Measurements from ENCODE around the gene MORC3. TPM values are rescaled to one million over a fixed set of nuclear protein-coding genes. Genes with fewer than 3 reads are reported as not detected.

Gene MORC3
- total and polyA plus RNA-seq, 9 of the 15 experiments (the other 6 are each of a cell fraction or from before 2014, with no cell fraction given) = 12.7 to 53.7 (median 36.0) TPM

GRCh38 chr21:36319767-36320420, at the start of gene MORC3 (continued):
- no peak for TF ChIP-seq ZBTB5 (IDR thresholded peaks at IDR 0.05)
- TF ChIP-seq CREB3L1 (IDR thresholded peaks at IDR 0.05; ENCODE audit: borderline replicate concordance, low read depth) = peak; percentile 52; the same call in 1 of the 2 replicates
- TF ChIP-seq ARID1B (IDR thresholded peaks at IDR 0.05) = no peak
- TF ChIP-seq ZNF398 (CRISPR knock-in tag; IDR thresholded peaks at IDR 0.05) = no peak
- TF ChIP-seq PHB2 (IDR thresholded peaks at IDR 0.05; ENCODE audit: low read depth) = no peak
- TF ChIP-seq ZNF143 (CRISPR knock-in tag; IDR thresholded peaks at IDR 0.05) = no peak
- peak; percentile 98 for TF ChIP-seq TAF1 (IDR thresholded peaks at IDR 0.05; ENCODE audit: control insufficient read depth, extremely low read depth, insufficient read depth, low read length, severe bottlenecking)
- TF ChIP-seq BRD9 (IDR thresholded peaks at IDR 0.05; ENCODE audit: low read depth, partially characterized antibody) = no peak
- TF ChIP-seq ZNF316 (IDR thresholded peaks at IDR 0.05) = no peak
- TF ChIP-seq HDAC3 (IDR thresholded peaks at IDR 0.05; ENCODE audit: borderline replicate concordance, partially characterized antibody) = no peak
- TF ChIP-seq POLR2A (conservative IDR thresholded peaks at IDR 0.05) = peak; percentile 91
- no peak for TF ChIP-seq PURB (CRISPR knock-in tag; IDR thresholded peaks at IDR 0.05; ENCODE audit: low read depth)
- TF ChIP-seq ZNF511 (CRISPR knock-in tag; IDR thresholded peaks at IDR 0.05) = no peak; the same call in 1 of the 2 replicates
- no peak for TF ChIP-seq ASH1L (IDR thresholded peaks at IDR 0.05; ENCODE audit: borderline replicate concordance, low read depth, partially characterized antibody)
- TF ChIP-seq POLR2H (tag; IDR thresholded peaks at IDR 0.05; ENCODE audit: low read depth) = peak; percentile 94
- peak; percentile 94 for TF ChIP-seq ELF1 (tag; IDR thresholded peaks at IDR 0.05)
- TF ChIP-seq ZNF778 (CRISPR knock-in tag; IDR thresholded peaks at IDR 0.05) = no peak
- no peak for TF ChIP-seq NCOA2 (IDR thresholded peaks at IDR 0.05; ENCODE audit: partially characterized antibody in 2 of 2)
- no peak for TF ChIP-seq PPARD (CRISPR knock-in tag; IDR thresholded peaks at IDR 0.05)
- no peak for TF ChIP-seq SREBF1 (IDR thresholded peaks at IDR 0.05; ENCODE audit: borderline replicate concordance, low read depth, low read length)
- TF ChIP-seq ZNF395 (CRISPR knock-in tag; IDR thresholded peaks at IDR 0.05) = no peak
- no peak for TF ChIP-seq HOXB6 (CRISPR knock-in tag; IDR thresholded peaks at IDR 0.05; ENCODE audit: borderline replicate concordance)
